Gastroesophageal sphincter (tissue), 4 donors: ENCODE measurements around the gene ZCCHC24. TPM values are rescaled to one million over a fixed set of nuclear protein-coding genes. Genes with fewer than 3 reads are reported as not detected.

Experiments
- ATAC-seq: fragments of 150-250 bp; one replicate; pipeline ENCODE4 v1.9.1; 2016; ENCODE audit warnings: mild to moderate bottlenecking, moderate library complexity
- H3K27ac ChIP-seq, 4 donors: fragments of 200-600 bp; sonication (generic) in 3 of 4; 1 replicate in 3 of 4; 2 replicates in 1 of 4; pipeline ENCODE4 v1.5.1; 2016 to 2019
- H3K27me3 ChIP-seq: fragments of 200-600 bp; sonication (generic); one replicate; pipeline ENCODE4 v1.5.1; 2019
- H3K36me3 ChIP-seq, 2 donors: fragments of 200-600 bp; sonication (generic); one replicate each; pipeline ENCODE4 v1.5.1; 2019; ENCODE audit warnings: control low read depth in 1 of 2
- H3K4me1 ChIP-seq, 3 donors: fragments of 200-600 bp; sonication (generic); 1 replicate in 2 of 3; 2 replicates in 1 of 3; pipeline ENCODE4 v1.5.1; 2016 to 2019; ENCODE audit warnings: control low read depth in 2 of 3
- H3K4me3 ChIP-seq, 2 donors: fragments of 200-600 bp; sonication (generic); one replicate each; pipeline ENCODE4 v1.5.1; 2019; ENCODE audit warnings: mild to moderate bottlenecking in 1 of 2, moderate library complexity in 1 of 2
- H3K9me3 ChIP-seq, 3 donors: fragments of 200-600 bp; sonication (generic); one replicate each; pipeline ENCODE4 v1.5.1; 2017 to 2019; ENCODE audit warnings: control low read depth in 2 of 3
- EP300 ChIP-seq: sonication (generic); formaldehyde crosslinking; IDR thresholded peaks from one replicate; pipeline ENCODE4 v1.6.1; 2017; ENCODE audit warnings: antibody characterized with exemption, mild to moderate bottlenecking
- POLR2A ChIP-seq, 2 donors: fragments of 450-650 bp; IDR thresholded peaks; one replicate each; pipeline ENCODE4 v1.6.1; 2017; ENCODE audit warnings: antibody characterized with exemption in 2 of 2, mild to moderate bottlenecking in 2 of 2, moderate library complexity in 1 of 2
- POLR2AphosphoS5 ChIP-seq: sonication (generic); formaldehyde crosslinking; IDR thresholded peaks from one replicate; pipeline ENCODE4 v1.6.1; 2017; ENCODE audit warnings: antibody characterized with exemption
- WGBS, 2 donors: methylation state at CpG; one replicate each; pipeline ENCODE4 v1.1.5; 2018; ENCODE audit warnings: low coverage in 1 of 2; 5-methylcytosine and 5-hydroxymethylcytosine counted together
- total RNA-seq, 4 donors: library from RNA; depleted of rRNA; stranded (reverse); fragments of >200 nt; gene quantifications; one replicate each; pipeline ENCODE4 v1.1.0, GENCODE V29; 2016
- TF ChIP-seq, protein P1 (sequence below), 4 experiments: fragments of 200-600 bp in 2 of 4; fragments of 450-650 bp in 2 of 4; sonication (generic) in 1 of 4; IDR thresholded peaks; one replicate each; pipeline ENCODE4 v1.5.1; 2017 to 2019; ENCODE audit warnings: antibody characterized with exemption in 4 of 4, mild to moderate bottlenecking in 2 of 4, moderate library complexity in 2 of 4

The ZCCHC24 gene
- total RNA-seq, 4 donors from 2014 or later, result 60.5 to 186 (median 84.1) TPM

DNA sequence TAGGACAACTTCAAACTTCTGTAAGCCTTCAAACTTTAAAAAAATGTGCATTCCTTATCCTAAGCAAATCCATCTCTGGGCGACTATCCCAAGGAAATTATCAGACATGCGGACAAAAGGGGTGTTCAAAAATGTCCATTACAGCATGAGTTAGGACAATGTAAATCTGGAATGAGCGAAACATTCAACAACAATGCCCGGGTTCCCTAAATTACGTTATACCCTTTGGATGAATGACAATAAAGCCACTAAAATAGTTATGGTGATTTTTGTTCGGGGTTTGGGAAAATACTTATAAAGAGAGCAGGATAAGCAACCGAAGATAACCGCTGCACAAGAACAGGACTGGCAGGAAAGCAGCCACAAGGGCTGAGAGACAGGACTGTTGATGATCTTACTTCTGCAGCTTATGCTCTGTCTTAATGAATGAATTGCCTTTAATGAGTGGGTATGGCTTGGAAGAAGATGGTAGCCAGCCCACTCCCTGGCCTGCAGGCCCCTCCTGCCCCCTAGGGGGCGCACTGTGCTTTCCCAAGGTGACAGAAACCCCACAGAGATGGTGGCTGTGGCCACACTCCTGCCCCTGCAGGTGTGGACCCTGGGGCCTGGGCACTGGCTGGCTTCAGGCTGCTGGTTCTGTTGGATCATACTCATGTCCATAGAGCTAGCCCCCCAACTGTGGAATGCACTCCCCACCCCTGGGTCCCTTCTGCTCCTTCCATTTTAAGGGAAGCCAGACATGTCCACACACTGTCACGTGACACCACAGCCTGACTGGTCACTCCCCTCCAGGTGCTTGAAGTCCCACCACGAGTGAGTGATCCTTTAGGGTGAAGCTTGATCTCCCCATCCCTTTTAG lies 45.0 kb downstream of the ZCCHC24 start:
- ATAC-seq, result no peak
- Histone ChIP-seq H3K4me3 (no peak overlapping the region), H3K27me3 (no peaks in the 10 kb centered on the region), H3K4me1 (peaks cover under 1 to 82% (median 27%) of the 10 kb centered on the region in 3 donors), H3K27ac (peak overlapping the region in 1 of 4 donors; percentile 8), H3K9me3 (no peaks in the 10 kb centered on the region), H3K36me3 (no peaks in the 10 kb centered on the region)
- 42 to 48% methylated on average over 8 of the region's 11 CpGs for WGBS, 2 donors
- TF ChIP-seq, protein P1, sequence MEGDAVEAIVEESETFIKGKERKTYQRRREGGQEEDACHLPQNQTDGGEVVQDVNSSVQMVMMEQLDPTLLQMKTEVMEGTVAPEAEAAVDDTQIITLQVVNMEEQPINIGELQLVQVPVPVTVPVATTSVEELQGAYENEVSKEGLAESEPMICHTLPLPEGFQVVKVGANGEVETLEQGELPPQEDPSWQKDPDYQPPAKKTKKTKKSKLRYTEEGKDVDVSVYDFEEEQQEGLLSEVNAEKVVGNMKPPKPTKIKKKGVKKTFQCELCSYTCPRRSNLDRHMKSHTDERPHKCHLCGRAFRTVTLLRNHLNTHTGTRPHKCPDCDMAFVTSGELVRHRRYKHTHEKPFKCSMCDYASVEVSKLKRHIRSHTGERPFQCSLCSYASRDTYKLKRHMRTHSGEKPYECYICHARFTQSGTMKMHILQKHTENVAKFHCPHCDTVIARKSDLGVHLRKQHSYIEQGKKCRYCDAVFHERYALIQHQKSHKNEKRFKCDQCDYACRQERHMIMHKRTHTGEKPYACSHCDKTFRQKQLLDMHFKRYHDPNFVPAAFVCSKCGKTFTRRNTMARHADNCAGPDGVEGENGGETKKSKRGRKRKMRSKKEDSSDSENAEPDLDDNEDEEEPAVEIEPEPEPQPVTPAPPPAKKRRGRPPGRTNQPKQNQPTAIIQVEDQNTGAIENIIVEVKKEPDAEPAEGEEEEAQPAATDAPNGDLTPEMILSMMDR (IDR thresholded peaks at IDR 0.05), result peak in 3 of 4 experiments; percentile 34 to 66 (median 64)
- TF ChIP-seq POLR2A (IDR thresholded peaks at IDR 0.05), result no peak

DNA sequence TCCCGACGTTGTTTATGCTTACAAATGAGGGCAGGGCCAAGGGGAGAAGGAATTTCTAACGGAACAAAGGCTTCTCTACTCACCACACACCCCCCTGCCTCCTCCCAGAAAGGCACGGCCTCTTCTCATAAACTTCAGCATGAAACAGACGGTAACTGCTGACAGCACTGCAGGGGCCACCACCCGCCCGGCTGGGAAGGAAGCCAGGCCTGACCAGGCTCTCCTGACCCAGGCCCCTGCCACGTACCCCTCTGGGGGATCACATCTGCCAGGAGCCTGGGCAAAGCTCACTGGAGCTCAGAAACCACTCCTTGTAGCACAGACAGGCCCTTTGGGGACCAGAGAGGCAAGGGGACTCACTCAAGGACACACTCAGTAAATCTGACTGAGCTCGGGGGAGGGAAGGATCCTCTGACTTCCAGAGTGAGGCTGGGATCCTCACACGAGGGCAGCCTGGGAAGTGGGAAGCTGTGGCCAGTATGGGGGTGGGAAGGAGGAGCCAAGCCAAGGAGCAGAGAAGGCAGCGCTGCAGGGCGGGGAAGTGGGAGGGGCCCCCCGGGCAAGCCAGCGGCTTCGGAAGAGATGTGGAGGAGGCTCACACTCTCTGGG lies 46.1 kb downstream of the ZCCHC24 start:
- peak; percentile 87 for ATAC-seq
- Histone ChIP-seq H3K4me1 (peaks cover 10 to 82% (median 23%) of the 10 kb centered on the region in 3 donors), H3K27ac (peak overlapping the region in 1 of 4 donors; percentile 85), H3K27me3 (no peaks in the 10 kb centered on the region), H3K36me3 (peaks cover 0 to 3% of the 10 kb centered on the region in 2 donors), H3K4me3 (peak overlapping the region in 1 of 2 donors; percentile 32), H3K9me3 (no peaks in the 10 kb centered on the region)
- WGBS, 2 donors, result 4 to 9% methylated on average over 9 of the region's 15 CpGs
- TF ChIP-seq, protein P1 (IDR thresholded peaks at IDR 0.05), result no peak
- TF ChIP-seq POLR2AphosphoS5, result peak; percentile 97

DNA sequence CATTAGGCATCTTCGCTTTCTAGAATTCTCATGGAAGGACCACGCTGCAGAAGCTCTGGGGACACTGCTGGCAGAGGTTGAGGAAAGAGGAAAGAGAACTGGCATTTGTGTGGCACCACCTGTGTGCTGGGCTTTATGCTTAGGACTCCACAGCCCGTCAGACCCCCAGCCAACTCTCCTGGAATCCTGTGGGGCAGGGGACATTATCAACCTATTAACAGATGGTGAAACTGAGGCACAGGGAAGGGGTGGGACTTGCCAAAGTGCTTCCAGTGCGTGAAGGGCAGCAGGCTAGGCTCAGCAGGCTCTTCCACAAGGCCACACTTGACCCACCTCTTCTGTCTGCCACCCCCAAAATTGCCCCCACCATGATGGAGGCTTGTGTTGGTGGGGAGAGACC lies 46.8 kb downstream of the ZCCHC24 start:
- TF ChIP-seq EP300 (no peak), POLR2AphosphoS5 (no peak), POLR2A (IDR thresholded peaks at IDR 0.05) (no peak)
- TF ChIP-seq, protein P1 (IDR thresholded peaks at IDR 0.05), result no peak
- no peaks in the 10 kb centered on the region for H3K9me3 ChIP-seq
- 95% methylated on average over 3 of the region's 4 CpGs; no CpG with 5 or more reads in 1 of the 2 donors for WGBS, 2 donors
- ATAC-seq, result no peak
- H3K4me1 ChIP-seq, result peaks cover 17 to 77% (median 23%) of the 10 kb centered on the region in 3 donors
- H3K27me3 ChIP-seq, result no peaks in the 10 kb centered on the region
- peaks cover 0 to 10% of the 10 kb centered on the region in 2 donors for H3K36me3 ChIP-seq
- peak overlapping the region in 1 of 4 donors; percentile 85 for H3K27ac ChIP-seq
- peak overlapping the region in 1 of 2 donors; percentile 32 for H3K4me3 ChIP-seq

DNA sequence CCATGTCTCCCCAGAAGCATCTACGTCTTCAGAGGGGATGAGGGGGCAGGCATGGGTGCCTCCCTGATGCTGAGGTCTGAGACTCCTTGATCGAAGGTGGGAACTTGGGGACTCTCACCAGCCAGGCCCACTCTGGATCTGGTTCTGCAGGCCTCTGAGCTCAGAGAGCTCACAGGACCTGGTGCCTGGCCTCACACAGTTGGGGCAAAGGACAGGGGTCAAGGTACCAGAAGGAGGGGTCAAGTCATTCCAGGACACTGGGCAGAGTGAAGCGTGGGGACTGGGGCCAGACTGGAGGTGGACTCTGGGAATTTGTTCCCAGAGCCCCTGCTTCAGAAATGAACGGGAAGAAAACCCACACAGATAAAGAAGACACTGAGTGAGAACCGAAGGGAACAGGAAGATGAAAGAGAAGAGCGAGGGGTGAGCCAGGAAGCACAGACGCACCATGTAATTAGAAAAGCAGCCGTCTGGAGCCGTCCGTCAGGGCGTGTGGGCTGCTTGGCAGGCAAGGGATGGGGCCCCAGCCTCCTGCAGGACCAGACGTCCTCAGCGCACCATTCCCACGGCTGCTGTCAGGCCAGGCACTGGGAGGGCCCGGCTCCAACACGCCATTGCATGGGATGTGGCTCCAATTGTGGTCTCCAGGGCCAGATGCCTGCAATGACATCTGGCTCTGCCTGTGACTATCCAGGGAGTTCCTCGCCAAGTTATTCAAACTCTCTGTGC lies 47.7 kb downstream of the ZCCHC24 start:
- Histone ChIP-seq H3K27ac (peak overlapping the region in 1 of 4 donors; percentile 85), H3K27me3 (no peaks in the 10 kb centered on the region), H3K36me3 (peaks cover 0 to 18% of the 10 kb centered on the region in 2 donors), H3K4me3 (no peak overlapping the region), H3K4me1 (peaks cover 23 to 68% (median 26%) of the 10 kb centered on the region in 3 donors), H3K9me3 (no peaks in the 10 kb centered on the region)
- no peak for ATAC-seq
- WGBS, 2 donors, result 22% methylated on average over 9 of the region's 17 CpGs; no CpG with 5 or more reads in 1 of the 2 donors
- TF ChIP-seq, protein P1 (IDR thresholded peaks at IDR 0.05), result no peak
- TF ChIP-seq POLR2AphosphoS5 (no peak), POLR2A (IDR thresholded peaks at IDR 0.05) (no peak), EP300 (no peak)
